MM.1S (cell line): Measurements from ENCODE around the gene NFYC.

Experiments used
- DNase-seq: peaks from one replicate; pipeline ENCODE4 v3.0.0-alpha.2; 2015
- H2AFZ ChIP-seq: fragments of 300-600 bp; sonication (generic); 2 replicates; pipeline ENCODE4 v1.6.0; 2016; ENCODE audit warnings: antibody characterized with exemption, low read length
- H3F3A ChIP-seq: fragments of 300-600 bp; sonication (generic); 2 replicates; pipeline ENCODE4 v1.6.1; 2016; ENCODE audit warnings: mild to moderate bottlenecking, antibody characterized with exemption, low read length, moderate library complexity, mixed read lengths; ENCODE audit not compliant: insufficient read depth
- H3K27ac ChIP-seq: fragments of 300-600 bp; sonication (generic); 2 replicates; pipeline ENCODE4 v1.5.1; 2016; ENCODE audit warnings: mild to moderate bottlenecking, low read length
- H3K27me3 ChIP-seq: fragments of 300-600 bp; sonication (generic); replicated peaks from 2 replicates; pipeline ENCODE4 v1.6.0; 2016; ENCODE audit warnings: low read length; ENCODE audit not compliant: insufficient read depth
- H3K36me3 ChIP-seq: fragments of 300-600 bp; sonication (generic); replicated peaks from 2 replicates; pipeline ENCODE4 v1.6.1; 2016; ENCODE audit warnings: mild to moderate bottlenecking, low read length, mixed read lengths; ENCODE audit not compliant: insufficient read depth
- H3K4me1 ChIP-seq: fragments of 300-600 bp; sonication (generic); 2 replicates; pipeline ENCODE4 v1.6.1; 2016; ENCODE audit warnings: low read length, mixed read lengths
- H3K4me2 ChIP-seq: fragments of 300-600 bp; sonication (generic); 2 replicates; pipeline ENCODE4 v1.6.0; 2016; ENCODE audit warnings: low read depth, low read length
- H3K4me3 ChIP-seq: fragments of 300-600 bp; sonication (generic); 2 replicates; pipeline ENCODE4 v1.5.1; 2016; ENCODE audit warnings: low read length, mixed read lengths
- H3K79me2 ChIP-seq: fragments of 300-600 bp; sonication (generic); 2 replicates; pipeline ENCODE4 v1.6.1; 2016; ENCODE audit warnings: mixed run types, low read length, mixed read lengths
- H3K9ac ChIP-seq: fragments of 300-600 bp; sonication (generic); 2 replicates; pipeline ENCODE4 v1.6.1; 2016; ENCODE audit warnings: low read length, mixed read lengths
- H3K9me2 ChIP-seq: fragments of 300-600 bp; sonication (generic); replicated peaks from 2 replicates; pipeline ENCODE4 v1.6.1; 2016; ENCODE audit warnings: mild to moderate bottlenecking, low read length, mixed read lengths; ENCODE audit not compliant: insufficient read depth
- H3K9me3 ChIP-seq: fragments of 300-600 bp; sonication (generic); replicated peaks from 2 replicates; pipeline ENCODE4 v1.6.1; 2016; ENCODE audit warnings: mild to moderate bottlenecking, low read length, mixed read lengths; ENCODE audit not compliant: insufficient read depth
- H4K20me1 ChIP-seq: fragments of 300-600 bp; sonication (generic); 2 replicates; pipeline ENCODE4 v1.6.1; 2016; ENCODE audit warnings: mild to moderate bottlenecking, low read length, moderate library complexity, mixed read lengths; ENCODE audit not compliant: insufficient read depth
- EZH2 ChIP-seq: fragments of 300-600 bp; sonication (generic); optimal IDR thresholded peaks from 2 replicates; pipeline ENCODE3; 2017; ENCODE audit warnings: low read depth, mild to moderate bottlenecking, antibody characterized with exemption, low read length, mixed read lengths
- EZH2phosphoT487 ChIP-seq: fragments of 300-600 bp; sonication (generic); IDR thresholded peaks from 2 replicates; pipeline ENCODE4 v1.6.1; 2018; ENCODE audit warnings: antibody characterized with exemption, low read length
- TF ChIP-seq, protein P1 (sequence below): fragments of 300-600 bp; sonication (generic); IDR thresholded peaks from 2 replicates; pipeline ENCODE4 v1.5.1; 2016; ENCODE audit warnings: antibody characterized with exemption, low read length, mixed read lengths

NFYC gene

GRCh38 chr1:40676501-40676900, 15.0 kb upstream of the NFYC start:
- H3K9me2 ChIP-seq = no peaks in the 10 kb centered on the region
- no peak overlapping the region for H3K4me3 ChIP-seq
- H3K36me3 ChIP-seq = no peaks in the 10 kb centered on the region
- no peak overlapping the region for H3K4me2 ChIP-seq
- H4K20me1 ChIP-seq = 0 out of 2 replicates have a peak, but pooled peaks cover 3% of the 10 kb centered on the region
- TF ChIP-seq, protein P1, sequence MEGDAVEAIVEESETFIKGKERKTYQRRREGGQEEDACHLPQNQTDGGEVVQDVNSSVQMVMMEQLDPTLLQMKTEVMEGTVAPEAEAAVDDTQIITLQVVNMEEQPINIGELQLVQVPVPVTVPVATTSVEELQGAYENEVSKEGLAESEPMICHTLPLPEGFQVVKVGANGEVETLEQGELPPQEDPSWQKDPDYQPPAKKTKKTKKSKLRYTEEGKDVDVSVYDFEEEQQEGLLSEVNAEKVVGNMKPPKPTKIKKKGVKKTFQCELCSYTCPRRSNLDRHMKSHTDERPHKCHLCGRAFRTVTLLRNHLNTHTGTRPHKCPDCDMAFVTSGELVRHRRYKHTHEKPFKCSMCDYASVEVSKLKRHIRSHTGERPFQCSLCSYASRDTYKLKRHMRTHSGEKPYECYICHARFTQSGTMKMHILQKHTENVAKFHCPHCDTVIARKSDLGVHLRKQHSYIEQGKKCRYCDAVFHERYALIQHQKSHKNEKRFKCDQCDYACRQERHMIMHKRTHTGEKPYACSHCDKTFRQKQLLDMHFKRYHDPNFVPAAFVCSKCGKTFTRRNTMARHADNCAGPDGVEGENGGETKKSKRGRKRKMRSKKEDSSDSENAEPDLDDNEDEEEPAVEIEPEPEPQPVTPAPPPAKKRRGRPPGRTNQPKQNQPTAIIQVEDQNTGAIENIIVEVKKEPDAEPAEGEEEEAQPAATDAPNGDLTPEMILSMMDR = no peak
- TF ChIP-seq EZH2phosphoT487 (no peak), EZH2 (no peak)
- H3K4me1 ChIP-seq = no peaks in the 10 kb centered on the region
- no peak overlapping the region for H3K9ac ChIP-seq
- no peaks in the 10 kb centered on the region for H3K9me3 ChIP-seq
- no peak for DNase-seq
- H2AFZ ChIP-seq = no peak overlapping the region
- no peaks in the 10 kb centered on the region for H3F3A ChIP-seq
- no peak overlapping the region for H3K27ac ChIP-seq
- no peaks in the 10 kb centered on the region for H3K79me2 ChIP-seq
- H3K27me3 ChIP-seq = no peaks in the 10 kb centered on the region

- no peak overlapping the region for H3K9ac ChIP-seq
- no peaks in the 10 kb centered on the region for H3K79me2 ChIP-seq
- no peak overlapping the region for H3K4me2 ChIP-seq
- 0 out of 2 replicates have a peak, but pooled peaks cover 3% of the 10 kb centered on the region for H4K20me1 ChIP-seq
- H3K27me3 ChIP-seq = no peaks in the 10 kb centered on the region
- no peaks in the 10 kb centered on the region for H3K9me3 ChIP-seq
- no peak overlapping the region for H3K4me3 ChIP-seq
- TF ChIP-seq EZH2 (no peak), EZH2phosphoT487 (no peak)
- TF ChIP-seq, protein P1 = no peak
- H3K27ac ChIP-seq = no peak overlapping the region
- H3K4me1 ChIP-seq = no peaks in the 10 kb centered on the region
- no peaks in the 10 kb centered on the region for H3F3A ChIP-seq
- DNase-seq = no peak
- H3K36me3 ChIP-seq = no peaks in the 10 kb centered on the region
- H2AFZ ChIP-seq = no peak overlapping the region
- no peaks in the 10 kb centered on the region for H3K9me2 ChIP-seq
Measured at GRCh38 chr1:40679165-40679953, 12.1 kb upstream of the NFYC start.

DNA sequence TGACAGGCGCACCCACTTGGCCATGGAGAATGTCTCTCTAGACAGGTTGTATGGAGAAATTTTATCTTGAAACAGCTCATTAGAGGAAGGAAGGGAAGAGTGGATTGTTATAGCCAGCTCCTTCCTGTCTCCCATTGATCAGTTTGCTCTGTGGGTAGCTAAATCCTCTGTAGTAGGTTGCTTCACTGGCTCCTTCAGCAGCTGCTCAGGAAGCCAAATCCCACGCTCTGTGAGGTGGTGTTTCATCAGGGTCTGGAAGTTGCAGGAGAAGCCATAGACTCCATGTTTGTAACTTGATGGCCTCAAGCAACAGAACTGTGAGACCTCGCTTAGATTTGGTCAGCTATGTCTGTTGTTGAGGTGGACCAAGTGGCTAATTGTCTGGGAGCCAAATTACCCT, 6.8 kb upstream of the NFYC start:
- Histone ChIP-seq H3K9ac (no peak overlapping the region), H3K4me1 (no peaks in the 10 kb centered on the region), H3K9me3 (no peaks in the 10 kb centered on the region), H3K27ac (no peak overlapping the region), H3K4me2 (no peak overlapping the region), H3K4me3 (no peak overlapping the region), H3F3A (no peaks in the 10 kb centered on the region), H3K9me2 (no peaks in the 10 kb centered on the region), H3K79me2 (peaks cover 3% of the 10 kb centered on the region), H2AFZ (no peak overlapping the region), H3K36me3 (no peaks in the 10 kb centered on the region), H3K27me3 (no peaks in the 10 kb centered on the region), H4K20me1 (0 out of 2 replicates have a peak, but pooled peaks cover 3% of the 10 kb centered on the region)
- no peak for DNase-seq
- TF ChIP-seq EZH2 = no peak
- TF ChIP-seq, protein P1 = no peak
- no peak for TF ChIP-seq EZH2phosphoT487
